ENCODE measurements around the gene RNU6-7.

RNU6-7 gene

GRCh38 chr14:32201816-32202490 lies at the start of gene RNU6-7:
Gene RNU6-7, plus strand, starts transcription at chr14:32202045.
- peak; percentile 16 for DNase-seq

- DNase-seq: no peak
Observed at GRCh38 chr14:32166029-32166428, 35.8 kb upstream of the RNU6-7 start.

GRCh38 chr14:32166924-32167323 lies 34.9 kb upstream of the RNU6-7 start:
- no peak for DNase-seq

- DNase-seq: no peak
Observed at GRCh38 chr14:32167907-32168306, 33.9 kb upstream of the RNU6-7 start.

- DNase-seq: no peak
Observed at GRCh38 chr14:32169191-32169590, 32.7 kb upstream of the RNU6-7 start.

- no peak for DNase-seq
Observed at GRCh38 chr14:32171469-32171868, 30.4 kb upstream of the RNU6-7 start.

- no peak for DNase-seq
Observed at GRCh38 chr14:32183151-32184058, 18.4 kb upstream of the RNU6-7 start.

GRCh38 chr14:32185097-32185496 lies 16.7 kb upstream of the RNU6-7 start:
- no peak for DNase-seq

- no peak for DNase-seq
Observed at GRCh38 chr14:32186248-32186647, 15.6 kb upstream of the RNU6-7 start.

- no peak for DNase-seq
Observed at GRCh38 chr14:32189811-32190210, 12.0 kb upstream of the RNU6-7 start.

GRCh38 chr14:32190673-32191072 lies 11.2 kb upstream of the RNU6-7 start:
- no peak for DNase-seq

GRCh38 chr14:32192712-32193373 lies 9.0 kb upstream of the RNU6-7 start:
- no peak for DNase-seq

GRCh38 chr14:32193532-32193931 lies 8.3 kb upstream of the RNU6-7 start:
- no peak for DNase-seq

- DNase-seq: no peak
Observed at GRCh38 chr14:32195636-32196035, 6.2 kb upstream of the RNU6-7 start.

- DNase-seq: no peak
Observed at GRCh38 chr14:32197919-32198318, 3.9 kb upstream of the RNU6-7 start.

GRCh38 chr14:32200368-32201192 lies 1.3 kb upstream of the RNU6-7 start:
- no peak for DNase-seq

- peak; percentile 26 for DNase-seq
Observed at GRCh38 chr14:32201193-32201815, 541 bp upstream of the RNU6-7 start.

GRCh38 chr14:32202491-32202997 lies 699 bp downstream of the RNU6-7 start:
- DNase-seq: no peak

GRCh38 chr14:32202998-32203882 lies 1.4 kb downstream of the RNU6-7 start, which contains the start of gene RNU6-8:
Gene RNU6-8, minus strand, starts transcription at chr14:32203269.
- DNase-seq: peak; percentile 70

- no peak for DNase-seq
Observed at GRCh38 chr14:32203928-32204357, 2.1 kb downstream of the RNU6-7 start.

- DNase-seq: no peak
Observed at GRCh38 chr14:32205554-32205953, 3.7 kb downstream of the RNU6-7 start.
